Smooth muscle cell (in vitro differentiated cells): ENCODE data around the gene GPRC5A. TPM values are rescaled to one million over a fixed set of nuclear protein-coding genes. Genes with fewer than 3 reads are reported as not detected.

Experiments used
- DNase-seq: peaks from one replicate; lab custom pipeline; 2025; ENCODE audit not compliant: unreplicated experiment; lab: John Stamatoyannopoulos, UW
- H2AFZ ChIP-seq: fragments of 200-600 bp; sonication (generic); 2 replicates; pipeline ENCODE4 v1.6.0; 2016; ENCODE audit warnings: antibody characterized with exemption, low read depth, mild to moderate bottlenecking
- H3F3A ChIP-seq: fragments of 200-600 bp; sonication (generic); 2 replicates; pipeline ENCODE4 v1.6.0; 2017; ENCODE audit warnings: antibody characterized with exemption, low read depth
- H3K27ac ChIP-seq: fragments of 200-600 bp; sonication (generic); 2 replicates; pipeline ENCODE4 v1.5.1; 2016; ENCODE audit warnings: low read depth, mild to moderate bottlenecking
- H3K27me3 ChIP-seq: fragments of 200-600 bp; sonication (generic); 2 replicates; pipeline ENCODE4 v1.6.1; 2016; ENCODE audit warnings: low read depth, mild to moderate bottlenecking
- H3K36me3 ChIP-seq: fragments of 200-600 bp; sonication (generic); 2 replicates; pipeline ENCODE4 v1.5.1; 2016; ENCODE audit warnings: low read depth
- H3K4me1 ChIP-seq: fragments of 200-600 bp; sonication (generic); 2 replicates; pipeline ENCODE4 v1.5.1; 2016; ENCODE audit warnings: low read depth
- H3K4me2 ChIP-seq: fragments of 200-600 bp; sonication (generic); 2 replicates; pipeline ENCODE4 v1.6.0; 2016; ENCODE audit warnings: mild to moderate bottlenecking
- H3K4me3 ChIP-seq: fragments of 200-600 bp; sonication (generic); 2 replicates; pipeline ENCODE4 v1.5.1; 2016; ENCODE audit warnings: mild to moderate bottlenecking
- H3K79me2 ChIP-seq: fragments of 200-600 bp; sonication (generic); 2 replicates; pipeline ENCODE4 v1.6.0; 2016; ENCODE audit warnings: low read depth, mild to moderate bottlenecking
- H3K9ac ChIP-seq: fragments of 200-600 bp; sonication (generic); 2 replicates; pipeline ENCODE4 v1.6.0; 2016; ENCODE audit warnings: low read depth
- H3K9me3 ChIP-seq: fragments of 200-600 bp; sonication (generic); replicated peaks from 2 replicates; pipeline ENCODE4 v1.5.1; 2016; ENCODE audit warnings: low read depth
- H4K20me1 ChIP-seq: fragments of 200-600 bp; sonication (generic); 2 replicates; pipeline ENCODE4 v1.6.0; 2016; ENCODE audit warnings: low read depth
- CTCF ChIP-seq: fragments of 200-600 bp; sonication (generic); IDR thresholded peaks from 2 replicates; pipeline ENCODE4 v1.5.1; 2017; ENCODE audit warnings: borderline replicate concordance, mild to moderate bottlenecking, antibody characterized with exemption; ENCODE audit not compliant: insufficient read depth, poor library complexity, severe bottlenecking
- WGBS: methylation state at CpG from one replicate; pipeline ENCODE4 v1.1.7; 2016; ENCODE audit warnings: low lambda C conversion rate; 5-methylcytosine and 5-hydroxymethylcytosine counted together
- polyA plus RNA-seq: library from polyadenylated mRNA; unstranded; fragments of >200 nt; fragmentation: Nextera tagmentation; extraction: Ambion mirVana; gene quantifications from 2 replicates; pipeline ENCODE4 v1.2.1, GENCODE V29; 2016
- total RNA-seq: library from RNA; depleted of rRNA; stranded (reverse); fragments of >200 nt; gene quantifications from 2 replicates; pipeline ENCODE4 v1.2.3, GENCODE V29; 2014

GPRC5A gene
- total and polyA plus RNA-seq, 2 experiments from 2014 or later = 13.6 to 39.2 TPM

- no peaks in the 10 kb centered on the region for H3K36me3 ChIP-seq
- no peaks in the 10 kb centered on the region for H3K4me1 ChIP-seq
- H3K27me3 ChIP-seq = no peaks in the 10 kb centered on the region
- no peak overlapping the region for H3K27ac ChIP-seq
- H3F3A ChIP-seq = no peaks in the 10 kb centered on the region
- no peak overlapping the region for H2AFZ ChIP-seq
- H3K9me3 ChIP-seq = no peaks in the 10 kb centered on the region
- no peak for DNase-seq
- no peak for TF ChIP-seq CTCF
- 72% methylated on average over 11 of the region's 11 CpGs for whole genome bisulfite sequencing
- H3K4me3 ChIP-seq = no peak overlapping the region
- no peaks in the 10 kb centered on the region for H4K20me1 ChIP-seq
- no peaks in the 10 kb centered on the region for H3K79me2 ChIP-seq
- no peak overlapping the region for H3K4me2 ChIP-seq
- no peak overlapping the region for H3K9ac ChIP-seq
These were observed 10.0 kb upstream of the GPRC5A start for GRCh38 chr12:12881151-12881909.

DNA sequence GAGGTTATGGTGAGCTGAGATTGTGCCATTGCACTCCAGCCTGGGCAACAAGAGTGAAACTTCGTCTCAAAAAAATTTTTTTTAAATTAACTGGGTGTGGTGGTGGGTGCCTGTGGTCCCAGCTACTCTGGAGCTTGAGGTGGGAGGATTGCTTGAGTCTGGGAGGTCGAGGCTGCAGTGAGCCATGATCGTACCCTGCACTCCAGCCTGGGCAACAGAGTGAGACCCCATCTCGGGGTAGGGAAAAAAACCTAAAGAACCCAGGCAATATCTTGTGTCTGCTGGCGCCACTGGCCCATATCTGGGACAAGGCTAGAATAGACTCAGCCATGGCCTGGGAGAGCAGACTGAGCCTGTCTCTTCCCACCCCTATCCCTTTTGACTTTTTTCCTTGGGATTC is 9.1 kb upstream of the GPRC5A start:
- Histone ChIP-seq H3K27me3 (no peaks in the 10 kb centered on the region), H2AFZ (no peak overlapping the region), H3K4me1 (no peaks in the 10 kb centered on the region), H3F3A (no peaks in the 10 kb centered on the region), H3K79me2 (no peaks in the 10 kb centered on the region), H3K36me3 (no peaks in the 10 kb centered on the region), H3K9me3 (no peaks in the 10 kb centered on the region), H3K9ac (no peak overlapping the region), H3K4me3 (no peak overlapping the region), H4K20me1 (no peaks in the 10 kb centered on the region), H3K4me2 (no peak overlapping the region), H3K27ac (peak overlapping the region; percentile 56)
- whole genome bisulfite sequencing = 91% methylated on average over 5 of the region's 5 CpGs
- DNase-seq = no peak
- TF ChIP-seq CTCF = no peak

DNA sequence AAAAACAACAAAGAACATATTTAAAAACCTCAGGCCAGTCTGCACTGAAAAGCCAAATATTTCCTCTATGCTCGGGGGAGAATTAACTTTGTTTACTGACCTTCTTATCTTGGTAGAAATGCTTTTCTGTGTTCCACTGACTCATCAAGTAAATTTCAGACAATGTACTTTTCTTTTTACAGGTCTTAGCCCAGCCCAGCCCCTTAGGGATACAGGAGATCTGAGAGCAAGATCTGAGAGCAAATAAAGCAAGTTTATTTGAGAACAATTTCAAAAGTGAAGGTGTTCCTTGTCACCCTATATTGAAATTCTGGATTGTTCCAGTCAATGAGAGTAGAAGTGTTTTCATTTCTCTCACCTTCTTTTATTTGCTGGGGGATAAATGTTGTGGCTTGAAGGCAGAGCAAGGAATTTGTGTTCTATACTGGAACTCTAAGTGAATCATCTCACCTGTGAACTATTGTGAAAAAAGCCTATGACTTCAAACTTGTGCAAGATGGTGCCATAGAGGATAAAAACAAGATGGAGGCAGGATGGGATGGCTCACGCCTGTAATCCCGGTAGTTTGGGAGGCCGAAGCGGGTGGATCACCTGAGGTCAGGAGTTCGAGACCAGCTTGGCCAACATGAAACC is 7.9 kb upstream of the GPRC5A start:
- Histone ChIP-seq H3K79me2 (no peaks in the 10 kb centered on the region), H3K36me3 (no peaks in the 10 kb centered on the region), H3K27me3 (no peaks in the 10 kb centered on the region), H3K9ac (no peak overlapping the region), H3F3A (no peaks in the 10 kb centered on the region), H2AFZ (no peak overlapping the region), H4K20me1 (no peaks in the 10 kb centered on the region), H3K4me3 (no peak overlapping the region), H3K9me3 (no peaks in the 10 kb centered on the region), H3K27ac (peak overlapping the region; percentile 56), H3K4me1 (no peaks in the 10 kb centered on the region), H3K4me2 (no peak overlapping the region)
- 75% methylated on average over 6 of the region's 6 CpGs for WGBS
- no peak for TF ChIP-seq CTCF
- no peak for DNase-seq
